IMR-90 (cell line): Measurements from ENCODE around the gene DDX6. TPM values are rescaled to one million over a fixed set of nuclear protein-coding genes. Genes with fewer than 3 reads are reported as not detected.
"Not testable (repeated sequence)": the region's sequence is repeated elsewhere in the genome, so short reads cannot be mapped to it uniquely, and the experiment has no call there.

Source experiments
- ATAC-seq: fragments of 200-7000 bp; cut with Tn5 transposase; 2 replicates; pipeline ENCODE4 v1.9.1; 2020; ENCODE audit warnings: low read depth, mild to moderate bottlenecking, moderate library complexity
- BruUV-seq: library from RNA; stranded (reverse); fragments of 400-500 nt; replicated peaks from 2 replicates; lab custom pipeline; 2021; lab: Mats Ljungman, UMichigan
- CTCF ChIA-PET: fragments of 300-600 bp; formaldehyde crosslinking; extraction: SDS; loops from one replicate; lab custom pipeline; 2021; ENCODE audit warnings: antibody characterized with exemption; lab: Yijun Ruan, JAX
- POLR2A ChIA-PET: fragments of 300-600 bp; sonication (Branson Sonifier 250); formaldehyde crosslinking; loops from one replicate; lab custom pipeline; 2022; ENCODE audit warnings: antibody characterized with exemption; ENCODE audit not compliant: unreplicated experiment; lab: Charles Lee
- DNase-seq: peaks from one replicate; pipeline ENCODE4 v3.0.0; 2013
- H2AFZ ChIP-seq: replicated peaks from 2 replicates; pipeline ENCODE3; 2013; ENCODE audit warnings: low read length, mild to moderate bottlenecking; ENCODE audit not compliant: poor library complexity
- H2AK5ac ChIP-seq: 2 replicates; pipeline ENCODE4 v1.6.1; 2013; ENCODE audit warnings: low read depth, low read length, inconsistent platforms
- H2AK9ac ChIP-seq: replicated peaks from 2 replicates; pipeline ENCODE3; 2013; ENCODE audit warnings: mild to moderate bottlenecking, low read depth, low read length, moderate library complexity; ENCODE audit not compliant: poor library complexity
- H2BK120ac ChIP-seq: 2 replicates; pipeline ENCODE4 v1.6.1; 2013; ENCODE audit warnings: low read depth, low read length, inconsistent platforms
- H2BK15ac ChIP-seq: 3 replicates; pipeline ENCODE4 v1.6.1; 2013; ENCODE audit warnings: low read depth, low read length, inconsistent platforms
- H2BK20ac ChIP-seq: 2 replicates; pipeline ENCODE4 v1.6.1; 2013; ENCODE audit warnings: low read depth, mild to moderate bottlenecking, inconsistent platforms, low read length, moderate library complexity
- H2BK5ac ChIP-seq: 2 replicates; pipeline ENCODE4 v1.6.1; 2013; ENCODE audit warnings: mild to moderate bottlenecking, low read depth, low read length, inconsistent platforms; ENCODE audit not compliant: poor library complexity, severe bottlenecking
- H3K14ac ChIP-seq: replicated peaks from 2 replicates; pipeline ENCODE4 v1.6.1; 2013; ENCODE audit warnings: low read depth, low read length, inconsistent platforms
- H3K18ac ChIP-seq: 2 replicates; pipeline ENCODE4 v1.6.1; 2013; ENCODE audit warnings: low read depth, low read length, control low read depth
- H3K23ac ChIP-seq: 2 replicates; pipeline ENCODE4 v1.6.1; 2013; ENCODE audit warnings: low read depth, low read length, inconsistent platforms
- H3K27ac ChIP-seq: 2 replicates; pipeline ENCODE4 v1.5.1; 2013; ENCODE audit warnings: mild to moderate bottlenecking, control low read depth, low read length; ENCODE audit not compliant: insufficient read depth
- H3K27me3 ChIP-seq: 2 replicates; pipeline ENCODE4 v1.6.1; 2013; ENCODE audit warnings: low read length; ENCODE audit not compliant: control insufficient read depth, insufficient read depth
- H3K36me3 ChIP-seq: 2 replicates; pipeline ENCODE4 v1.6.1; 2013; ENCODE audit warnings: low read length, mixed read lengths; ENCODE audit not compliant: control insufficient read depth, insufficient read depth
- H3K4ac ChIP-seq: 2 replicates; pipeline ENCODE4 v1.6.1; 2013; ENCODE audit warnings: low read depth, low read length, inconsistent platforms
- H3K4me1 ChIP-seq: 2 replicates; pipeline ENCODE4 v1.6.1; 2013; ENCODE audit warnings: low read length, mixed read lengths; ENCODE audit not compliant: control insufficient read depth, insufficient read depth
- H3K4me2 ChIP-seq: 2 replicates; pipeline ENCODE4 v1.6.1; 2013; ENCODE audit warnings: low read depth, mild to moderate bottlenecking, control low read depth, low read length, moderate library complexity
- H3K4me3 ChIP-seq: 2 replicates; pipeline ENCODE4 v1.5.1; 2013; ENCODE audit warnings: low read depth, mild to moderate bottlenecking, control low read depth, low read length, moderate library complexity; ENCODE audit not compliant: insufficient read depth
- H3K56ac ChIP-seq: 2 replicates; pipeline ENCODE4 v1.6.1; 2013; ENCODE audit warnings: low read length, inconsistent platforms; ENCODE audit not compliant: insufficient read depth; ENCODE audit errors: extremely low read depth
- H3K79me1 ChIP-seq, 2 experiments: 2 replicates each; pipeline ENCODE4 v1.6.1; 2013; ENCODE audit warnings: low read length in 2 of 2, inconsistent platforms in 1 of 2, low read depth in 1 of 2
- H3K9ac ChIP-seq: 2 replicates; pipeline ENCODE4 v1.6.1; 2013; ENCODE audit warnings: low read depth, low read length, control low read depth
- H3K9me1 ChIP-seq: 2 replicates; pipeline ENCODE4 v1.6.1; 2013; ENCODE audit warnings: low read length, inconsistent platforms; ENCODE audit not compliant: insufficient read depth
- H3K9me3 ChIP-seq: 2 replicates; pipeline ENCODE4 v1.6.1; 2013; ENCODE audit warnings: low read length; ENCODE audit not compliant: control insufficient read depth, insufficient read depth
- H4K20me1 ChIP-seq: 2 replicates; pipeline ENCODE4 v1.6.1; 2013; ENCODE audit warnings: low read length, inconsistent platforms; ENCODE audit not compliant: insufficient read depth
- H4K5ac ChIP-seq: 2 replicates; pipeline ENCODE4 v1.6.1; 2013; ENCODE audit warnings: mild to moderate bottlenecking, low read depth, low read length, control low read depth
- H4K8ac ChIP-seq, 2 experiments: 2 replicates each; pipeline ENCODE4 v1.6.1; 2013; ENCODE audit warnings: low read depth in 2 of 2, low read length in 2 of 2, control low read depth in 1 of 2, inconsistent platforms in 1 of 2
- H4K91ac ChIP-seq: 2 replicates; pipeline ENCODE4 v1.6.1; 2013; ENCODE audit warnings: low read depth, low read length, inconsistent platforms; ENCODE audit not compliant: insufficient read depth
- WGBS, 2 experiments: methylation state at CpG; one replicate each; pipeline versions ENCODE4 v1.1.5 to v1.1.7; 2013; ENCODE audit warnings: missing lambda C conversion rate in 2 of 2; ENCODE audit not compliant: insufficient read length in 1 of 2; ENCODE audit errors: extremely low coverage in 2 of 2; 5-methylcytosine and 5-hydroxymethylcytosine counted together
- dilution Hi-C: fragments of 300-500 bp; cut with HindIII; formaldehyde crosslinking; loops from one replicate; pipeline ENCODE4 v1.14.3; 2018; ENCODE audit warnings: low sequenced_read_pairs; ENCODE audit not compliant: unreplicated experiment
- in situ Hi-C: fragments of 300-500 bp; cut with MboI; formaldehyde crosslinking; loops from 3 replicates; pipeline ENCODE4 v1.14.3; 2019; ENCODE audit warnings: low sequenced_read_pairs, inconsistent platforms, mixed read lengths
- intact Hi-C: fragments of 100-400 bp; cut with micrococcal nuclease; formaldehyde crosslinking; loops from 2 replicates; pipeline ENCODE4 v1.10.0; 2022
- polyA plus RNA-seq, 3 experiments: library from polyadenylated mRNA; depleted of rRNA; stranded (reverse); fragments of >200 nt; gene quantifications; 2 replicates each; pipeline ENCODE4 v1.2.3, GENCODE V29; 2012; ENCODE audit warnings: low replicate concordance in 1 of 3
- total RNA-seq: library from RNA; depleted of rRNA; stranded (reverse); fragments of >200 nt; gene quantifications from 2 replicates; pipeline ENCODE4 v1.2.3, GENCODE V29; 2012

Gene DDX6
- total and polyA plus RNA-seq, 2 of the 4 experiments (the other 2 are of a cell fraction) = 19.2 to 197 TPM

DNA sequence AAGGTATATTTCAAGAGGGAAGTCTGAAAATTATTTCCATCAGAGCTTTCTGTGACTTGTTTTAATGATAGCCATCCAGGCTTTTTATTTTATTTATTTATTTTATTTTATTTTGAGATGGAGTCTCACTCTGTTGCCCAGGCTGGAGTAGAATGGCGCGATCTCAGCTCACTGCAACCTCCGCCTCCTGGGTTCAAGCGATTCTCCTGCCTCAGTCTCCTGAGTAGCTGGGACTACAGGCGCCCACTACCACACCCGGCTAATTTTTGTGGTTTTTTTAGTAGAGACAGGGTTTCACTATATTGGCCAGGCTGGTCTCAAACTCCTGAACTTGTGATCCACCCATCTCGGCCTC is 29.0 kb upstream of the DDX6 start:
- DNase-seq, CTCF ChIA-PET: not testable (repeated sequence)

More for the DNA sequence above, 29.0 kb upstream of the DDX6 start:
- H4K5ac ChIP-seq, H3K4ac ChIP-seq, POLR2A ChIA-PET, H3K9ac ChIP-seq, H3K4me2 ChIP-seq, H3K14ac ChIP-seq, H2AK5ac ChIP-seq, ATAC-seq, H4K20me1 ChIP-seq, H2BK20ac ChIP-seq, H3K79me1 ChIP-seq, BruUV-seq, H3K4me3 ChIP-seq, H4K8ac ChIP-seq, H3K56ac ChIP-seq, intact Hi-C loops, H2AK9ac ChIP-seq, H3K36me3 ChIP-seq, H3K27ac ChIP-seq, H3K9me3 ChIP-seq, H3K9me1 ChIP-seq, H4K91ac ChIP-seq, in situ Hi-C loops, H2BK120ac ChIP-seq, H3K4me1 ChIP-seq, H3K27me3 ChIP-seq, H3K23ac ChIP-seq, H2BK15ac ChIP-seq, H2BK5ac ChIP-seq, H3K18ac ChIP-seq, H2AFZ ChIP-seq, dilution Hi-C loops: not testable (repeated sequence)
- WGBS, 2 experiments = no CpG with 5 or more reads among the region's 7 CpGs
